ENCODE measurements around the gene VMAC. TPM values are rescaled to one million over a fixed set of nuclear protein-coding genes. Genes with fewer than 3 reads are reported as not detected.

Gene VMAC
- total and polyA plus RNA-seq, 2 of the 13 experiments (the other 11 are each of a cell fraction or from before 2014, with no cell fraction given): 2.4 TPM

DNA sequence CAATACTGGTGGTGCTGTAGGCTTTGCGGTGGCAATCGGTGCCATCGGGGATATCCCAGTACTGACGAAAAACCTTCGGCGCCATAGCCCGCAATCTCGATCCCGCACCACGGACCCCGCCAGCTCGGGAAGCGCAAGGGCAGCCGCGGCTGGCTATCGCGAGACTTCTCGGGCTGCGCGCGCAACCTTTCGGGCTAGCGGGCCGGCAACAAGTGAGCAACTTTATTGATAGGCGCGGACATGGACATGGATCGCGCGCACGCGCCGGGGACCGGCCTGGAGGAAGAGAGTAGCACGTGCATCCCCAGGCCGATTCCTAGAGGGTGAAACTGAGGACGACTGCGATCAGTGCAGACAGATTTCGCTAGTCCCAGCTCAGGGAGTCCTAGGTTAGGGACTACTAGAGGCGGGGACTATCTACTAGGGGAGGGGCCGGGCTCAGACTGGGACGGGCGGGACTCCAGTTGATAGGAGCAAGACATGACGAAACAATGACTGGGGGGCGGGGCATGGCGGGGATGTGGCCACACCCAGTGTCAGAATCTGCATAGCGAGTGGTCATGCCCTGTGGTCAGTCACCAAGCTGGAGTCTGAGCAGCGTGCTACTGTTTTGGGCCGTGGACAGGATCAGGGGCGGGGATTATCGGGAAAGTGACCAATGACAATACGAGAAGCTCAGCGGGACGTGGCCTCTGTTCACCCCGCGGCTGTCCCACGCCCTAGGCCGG is 884 bp upstream of the VMAC start, which contains the start of gene NDUFA11 (continued):
- peak; percentile 33; the same call in 1 of the 2 replicates for TF ChIP-seq HIC2 (CRISPR knock-in tag; IDR thresholded peaks at IDR 0.05; ENCODE audit: low read depth)
- TF ChIP-seq ARNT (IDR thresholded peaks at IDR 0.05): no peak
- TF ChIP-seq TERF1 (CRISPR knock-in tag; IDR thresholded peaks at IDR 0.05): no peak
- no peak for TF ChIP-seq TCF12 (IDR thresholded peaks at IDR 0.05)
- peak; percentile 32; the same call in 1 of the 2 replicates for TF ChIP-seq TCF12 (CRISPR knock-in tag; IDR thresholded peaks at IDR 0.05)
- TF ChIP-seq ZNF34 (CRISPR knock-in tag; IDR thresholded peaks at IDR 0.05; ENCODE audit: borderline replicate concordance): 0 out of 2 replicates have a peak, but pooled peaks have one; percentile 57
- TF ChIP-seq ZNF556 (CRISPR knock-in tag; IDR thresholded peaks at IDR 0.05; ENCODE audit: borderline replicate concordance): peak; percentile 93; the same call in 1 of the 2 replicates
- TF ChIP-seq RXRB (CRISPR knock-in tag; IDR thresholded peaks at IDR 0.05; ENCODE audit: borderline replicate concordance): peak; percentile 72
- peak; percentile 99 for TF ChIP-seq HDAC1 (CRISPR knock-in tag; IDR thresholded peaks at IDR 0.05)
- peak; percentile 74 for TF ChIP-seq MEF2D (CRISPR knock-in tag; IDR thresholded peaks at IDR 0.05)
- no peak; the same call in 1 of the 2 replicates for TF ChIP-seq ZNF567 (CRISPR knock-in tag; IDR thresholded peaks at IDR 0.05; ENCODE audit: borderline replicate concordance)
- TF ChIP-seq RFX1 (IDR thresholded peaks at IDR 0.05): no peak
- TF ChIP-seq, protein P1, sequence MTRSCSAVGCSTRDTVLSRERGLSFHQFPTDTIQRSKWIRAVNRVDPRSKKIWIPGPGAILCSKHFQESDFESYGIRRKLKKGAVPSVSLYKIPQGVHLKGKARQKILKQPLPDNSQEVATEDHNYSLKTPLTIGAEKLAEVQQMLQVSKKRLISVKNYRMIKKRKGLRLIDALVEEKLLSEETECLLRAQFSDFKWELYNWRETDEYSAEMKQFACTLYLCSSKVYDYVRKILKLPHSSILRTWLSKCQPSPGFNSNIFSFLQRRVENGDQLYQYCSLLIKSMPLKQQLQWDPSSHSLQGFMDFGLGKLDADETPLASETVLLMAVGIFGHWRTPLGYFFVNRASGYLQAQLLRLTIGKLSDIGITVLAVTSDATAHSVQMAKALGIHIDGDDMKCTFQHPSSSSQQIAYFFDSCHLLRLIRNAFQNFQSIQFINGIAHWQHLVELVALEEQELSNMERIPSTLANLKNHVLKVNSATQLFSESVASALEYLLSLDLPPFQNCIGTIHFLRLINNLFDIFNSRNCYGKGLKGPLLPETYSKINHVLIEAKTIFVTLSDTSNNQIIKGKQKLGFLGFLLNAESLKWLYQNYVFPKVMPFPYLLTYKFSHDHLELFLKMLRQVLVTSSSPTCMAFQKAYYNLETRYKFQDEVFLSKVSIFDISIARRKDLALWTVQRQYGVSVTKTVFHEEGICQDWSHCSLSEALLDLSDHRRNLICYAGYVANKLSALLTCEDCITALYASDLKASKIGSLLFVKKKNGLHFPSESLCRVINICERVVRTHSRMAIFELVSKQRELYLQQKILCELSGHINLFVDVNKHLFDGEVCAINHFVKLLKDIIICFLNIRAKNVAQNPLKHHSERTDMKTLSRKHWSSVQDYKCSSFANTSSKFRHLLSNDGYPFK (CRISPR knock-in tag; IDR thresholded peaks at IDR 0.05; ENCODE audit: borderline replicate concordance): peak; percentile 91
- TF ChIP-seq, protein P2, sequence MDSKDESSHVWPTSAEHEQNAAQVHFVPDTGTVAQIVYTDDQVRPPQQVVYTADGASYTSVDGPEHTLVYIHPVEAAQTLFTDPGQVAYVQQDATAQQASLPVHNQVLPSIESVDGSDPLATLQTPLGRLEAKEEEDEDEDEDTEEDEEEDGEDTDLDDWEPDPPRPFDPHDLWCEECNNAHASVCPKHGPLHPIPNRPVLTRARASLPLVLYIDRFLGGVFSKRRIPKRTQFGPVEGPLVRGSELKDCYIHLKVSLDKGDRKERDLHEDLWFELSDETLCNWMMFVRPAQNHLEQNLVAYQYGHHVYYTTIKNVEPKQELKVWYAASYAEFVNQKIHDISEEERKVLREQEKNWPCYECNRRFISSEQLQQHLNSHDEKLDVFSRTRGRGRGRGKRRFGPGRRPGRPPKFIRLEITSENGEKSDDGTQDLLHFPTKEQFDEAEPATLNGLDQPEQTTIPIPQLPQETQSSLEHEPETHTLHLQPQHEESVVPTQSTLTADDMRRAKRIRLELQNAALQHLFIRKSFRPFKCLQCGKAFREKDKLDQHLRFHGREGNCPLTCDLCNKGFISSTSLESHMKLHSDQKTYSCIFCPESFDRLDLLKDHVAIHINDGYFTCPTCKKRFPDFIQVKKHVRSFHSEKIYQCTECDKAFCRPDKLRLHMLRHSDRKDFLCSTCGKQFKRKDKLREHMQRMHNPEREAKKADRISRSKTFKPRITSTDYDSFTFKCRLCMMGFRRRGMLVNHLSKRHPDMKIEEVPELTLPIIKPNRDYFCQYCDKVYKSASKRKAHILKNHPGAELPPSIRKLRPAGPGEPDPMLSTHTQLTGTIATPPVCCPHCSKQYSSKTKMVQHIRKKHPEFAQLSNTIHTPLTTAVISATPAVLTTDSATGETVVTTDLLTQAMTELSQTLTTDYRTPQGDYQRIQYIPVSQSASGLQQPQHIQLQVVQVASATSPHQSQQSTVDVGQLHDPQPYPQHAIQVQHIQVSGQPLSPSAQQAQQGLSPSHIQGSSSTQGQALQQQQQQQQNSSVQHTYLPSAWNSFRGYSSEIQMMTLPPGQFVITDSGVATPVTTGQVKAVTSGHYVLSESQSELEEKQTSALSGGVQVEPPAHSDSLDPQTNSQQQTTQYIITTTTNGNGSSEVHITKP (CRISPR knock-in tag; IDR thresholded peaks at IDR 0.05; ENCODE audit: low read depth): peak; percentile 40; the same call in 1 of the 2 replicates
- 0 out of 2 replicates have a peak, but pooled peaks have one; percentile 8 for TF ChIP-seq HNF4A (CRISPR knock-in tag; IDR thresholded peaks at IDR 0.05)
- TF ChIP-seq, protein P3, sequence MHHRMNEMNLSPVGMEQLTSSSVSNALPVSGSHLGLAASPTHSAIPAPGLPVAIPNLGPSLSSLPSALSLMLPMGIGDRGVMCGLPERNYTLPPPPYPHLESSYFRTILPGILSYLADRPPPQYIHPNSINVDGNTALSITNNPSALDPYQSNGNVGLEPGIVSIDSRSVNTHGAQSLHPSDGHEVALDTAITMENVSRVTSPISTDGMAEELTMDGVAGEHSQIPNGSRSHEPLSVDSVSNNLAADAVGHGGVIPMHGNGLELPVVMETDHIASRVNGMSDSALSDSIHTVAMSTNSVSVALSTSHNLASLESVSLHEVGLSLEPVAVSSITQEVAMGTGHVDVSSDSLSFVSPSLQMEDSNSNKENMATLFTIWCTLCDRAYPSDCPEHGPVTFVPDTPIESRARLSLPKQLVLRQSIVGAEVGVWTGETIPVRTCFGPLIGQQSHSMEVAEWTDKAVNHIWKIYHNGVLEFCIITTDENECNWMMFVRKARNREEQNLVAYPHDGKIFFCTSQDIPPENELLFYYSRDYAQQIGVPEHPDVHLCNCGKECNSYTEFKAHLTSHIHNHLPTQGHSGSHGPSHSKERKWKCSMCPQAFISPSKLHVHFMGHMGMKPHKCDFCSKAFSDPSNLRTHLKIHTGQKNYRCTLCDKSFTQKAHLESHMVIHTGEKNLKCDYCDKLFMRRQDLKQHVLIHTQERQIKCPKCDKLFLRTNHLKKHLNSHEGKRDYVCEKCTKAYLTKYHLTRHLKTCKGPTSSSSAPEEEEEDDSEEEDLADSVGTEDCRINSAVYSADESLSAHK (CRISPR knock-in tag; IDR thresholded peaks at IDR 0.05; ENCODE audit: borderline replicate concordance): no peak
